ENCODE data around the gene PARP4. TPM values are rescaled to one million over a fixed set of nuclear protein-coding genes. Genes with fewer than 3 reads are reported as not detected.
"Not testable (repeated sequence)": the region's sequence is repeated elsewhere in the genome, so short reads cannot be mapped to it uniquely, and the experiment has no call there.

Gene PARP4
- total RNA-seq, 4 donors from 2014 or later, result 17.0 to 31.6 (median 27.8) TPM

DNA sequence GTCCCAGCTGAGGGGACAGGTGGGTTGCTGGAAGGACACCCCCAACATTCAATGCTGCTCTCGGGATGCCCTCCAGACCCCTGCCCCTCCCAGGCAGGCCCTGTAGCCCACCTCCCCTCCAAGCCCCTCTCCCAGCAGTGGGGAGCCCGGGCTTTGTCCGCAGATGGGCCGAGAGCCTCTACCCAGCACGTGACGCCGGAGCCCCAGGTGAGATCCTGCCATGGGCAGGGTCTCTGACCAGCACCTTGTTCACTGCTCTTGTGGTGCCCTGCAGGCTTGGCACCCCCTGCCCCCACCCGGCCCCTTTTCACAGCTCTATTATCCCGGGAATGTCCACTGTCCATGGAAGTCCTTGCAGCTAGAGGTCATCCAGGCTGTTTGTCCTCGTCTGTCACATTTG lies 126.7 kb downstream of the PARP4 start:
- H3K4me3 ChIP-seq (ENCODE audit: low read depth, poor library complexity, severe bottlenecking), result no peak overlapping the region
- 88 to 91% methylated on average over 10 of the region's 10 CpGs for WGBS, 2 donors
- DNase-seq (ENCODE audit: low spot score in 2 of 2), result no peak
- TF ChIP-seq, protein P1, sequence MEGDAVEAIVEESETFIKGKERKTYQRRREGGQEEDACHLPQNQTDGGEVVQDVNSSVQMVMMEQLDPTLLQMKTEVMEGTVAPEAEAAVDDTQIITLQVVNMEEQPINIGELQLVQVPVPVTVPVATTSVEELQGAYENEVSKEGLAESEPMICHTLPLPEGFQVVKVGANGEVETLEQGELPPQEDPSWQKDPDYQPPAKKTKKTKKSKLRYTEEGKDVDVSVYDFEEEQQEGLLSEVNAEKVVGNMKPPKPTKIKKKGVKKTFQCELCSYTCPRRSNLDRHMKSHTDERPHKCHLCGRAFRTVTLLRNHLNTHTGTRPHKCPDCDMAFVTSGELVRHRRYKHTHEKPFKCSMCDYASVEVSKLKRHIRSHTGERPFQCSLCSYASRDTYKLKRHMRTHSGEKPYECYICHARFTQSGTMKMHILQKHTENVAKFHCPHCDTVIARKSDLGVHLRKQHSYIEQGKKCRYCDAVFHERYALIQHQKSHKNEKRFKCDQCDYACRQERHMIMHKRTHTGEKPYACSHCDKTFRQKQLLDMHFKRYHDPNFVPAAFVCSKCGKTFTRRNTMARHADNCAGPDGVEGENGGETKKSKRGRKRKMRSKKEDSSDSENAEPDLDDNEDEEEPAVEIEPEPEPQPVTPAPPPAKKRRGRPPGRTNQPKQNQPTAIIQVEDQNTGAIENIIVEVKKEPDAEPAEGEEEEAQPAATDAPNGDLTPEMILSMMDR (IDR thresholded peaks at IDR 0.05), result no peak
- no peak for TF ChIP-seq POLR2A (IDR thresholded peaks at IDR 0.05)
- intact Hi-C loops (cut with DNase I; ENCODE audit: low total_unique reads), result loop anchor here (5.0 kb wide), 1 partner anchor 1424 kb away; no protein-coding TSS in a partner anchor

- not testable (repeated sequence) for DNase-seq (ENCODE audit: low spot score in 2 of 2); H3K4me3 ChIP-seq (ENCODE audit: low read depth, poor library complexity, severe bottlenecking)
- intact Hi-C loops (cut with DNase I; ENCODE audit: low total_unique reads), result loop anchor here (5.0 kb wide), 1 partner anchor 1423 kb away; no protein-coding TSS in a partner anchor
- 87 to 95% methylated on average over 15 of the region's 15 CpGs for WGBS, 2 donors
Measured at GRCh38 chr13:24384946-24385345, 127.6 kb downstream of the PARP4 start.

- intact Hi-C loops (cut with DNase I; ENCODE audit: low total_unique reads); H3K4me3 ChIP-seq (ENCODE audit: low read depth, poor library complexity, severe bottlenecking); DNase-seq (ENCODE audit: low spot score in 2 of 2): not testable (repeated sequence)
- 92 to 96% methylated on average over 17 of the region's 17 CpGs for WGBS, 2 donors
Measured at GRCh38 chr13:24384091-24384490, 128.5 kb downstream of the PARP4 start.

DNA sequence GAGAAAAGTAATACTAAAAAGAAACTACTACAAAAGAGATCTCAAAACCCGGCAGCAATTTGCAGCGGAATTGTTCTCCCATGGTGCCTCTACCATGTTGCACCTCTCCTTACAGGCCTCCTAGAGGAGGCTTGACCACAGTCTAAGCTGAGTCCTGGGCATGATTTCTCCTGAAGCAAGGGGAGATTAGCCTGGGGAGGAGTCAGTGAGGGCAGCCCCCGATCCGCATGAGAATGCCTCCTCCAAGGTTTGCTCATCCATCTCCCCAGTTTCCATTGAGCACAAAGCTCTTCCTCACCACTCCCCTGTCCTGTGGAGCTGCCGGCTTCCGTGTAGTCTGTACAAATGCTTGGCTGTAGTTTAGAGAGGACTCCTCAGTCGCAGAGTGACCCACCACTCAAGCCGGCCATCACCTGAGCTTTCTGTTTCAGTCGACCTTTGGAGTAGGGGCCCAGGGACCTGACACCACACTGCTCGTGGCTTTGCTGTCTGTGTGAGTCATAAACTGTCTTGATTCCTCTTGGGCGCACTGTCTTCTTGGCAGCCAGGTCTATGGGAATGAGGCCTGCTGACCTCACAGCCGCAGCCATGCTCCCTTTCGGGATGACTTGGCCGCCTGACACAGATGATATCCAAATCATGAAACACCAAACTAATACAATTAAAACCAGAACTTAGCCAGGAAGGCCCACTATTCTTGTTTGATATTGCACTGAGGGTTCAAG lies 130.9 kb downstream of the PARP4 start:
- H3K4me3 ChIP-seq (ENCODE audit: low read depth, poor library complexity, severe bottlenecking), result no peak overlapping the region
- no peak for DNase-seq (ENCODE audit: low spot score in 2 of 2)
- intact Hi-C loops (cut with DNase I; ENCODE audit: low total_unique reads), result no loop called here
- WGBS, 2 donors, result 75 to 79% methylated on average over 14 of the region's 14 CpGs
- TF ChIP-seq POLR2A (IDR thresholded peaks at IDR 0.05), result no peak
- TF ChIP-seq, protein P1 (IDR thresholded peaks at IDR 0.05), result no peak

- intact Hi-C loops (cut with DNase I; ENCODE audit: low total_unique reads); H3K4me3 ChIP-seq (ENCODE audit: low read depth, poor library complexity, severe bottlenecking); DNase-seq (ENCODE audit: low spot score in 2 of 2): not testable (repeated sequence)
Measured at GRCh38 chr13:24380881-24381280, 131.7 kb downstream of the PARP4 start.

GRCh38 chr13:24380227-24380626 lies 132.4 kb downstream of the PARP4 start:
- intact Hi-C loops (cut with DNase I; ENCODE audit: low total_unique reads); DNase-seq (ENCODE audit: low spot score in 2 of 2); H3K4me3 ChIP-seq (ENCODE audit: low read depth, poor library complexity, severe bottlenecking): not testable (repeated sequence)
- 64 to 75% methylated on average over 3 of the region's 3 CpGs for WGBS, 2 donors

DNA sequence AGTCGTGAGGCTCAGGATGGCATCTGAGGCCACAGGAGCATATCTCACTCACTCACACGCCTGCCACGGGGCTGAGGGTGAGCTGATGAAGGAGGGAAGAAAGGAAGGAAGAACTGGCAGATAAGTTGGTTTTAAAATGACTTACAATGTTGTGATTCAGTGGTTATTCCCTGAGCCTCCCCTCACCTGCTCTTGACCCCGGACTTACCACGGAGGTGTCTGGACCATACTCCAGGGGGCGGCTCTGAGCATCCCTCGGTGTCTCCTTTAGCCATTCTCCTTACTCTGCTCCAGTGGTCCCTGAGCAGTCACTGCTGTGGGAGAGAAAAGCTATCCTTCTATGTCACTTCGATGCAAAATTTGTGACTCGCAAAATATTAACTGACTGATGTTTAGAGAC lies 141.3 kb downstream of the PARP4 start:
- intact Hi-C loops (cut with DNase I; ENCODE audit: low total_unique reads), result loop anchor here (10.0 kb wide), 1 partner anchor 1734 kb away; no protein-coding TSS in a partner anchor

More for the DNA sequence above, 141.3 kb downstream of the PARP4 start:
- not testable (repeated sequence) for H3K4me3 ChIP-seq (ENCODE audit: low read depth, poor library complexity, severe bottlenecking)
- 84 to 87% methylated on average over 9 of the region's 9 CpGs for WGBS, 2 donors
- DNase-seq (ENCODE audit: low spot score in 2 of 2), result peak in 1 of 2 donors; percentile 46

Other genes with a start within 250 kb of the PARP4 start
- under 1 TPM in 1 of 4 donors, not detected in 3; 0.53 TPM for gene C1QTNF9, start 203.2 kb downstream of the PARP4 start, total RNA-seq
- gene ATP12A, start 167.6 kb upstream of the PARP4 start, total RNA-seq, result 10 to 100 TPM in 1 of 4 donors, 1 to 10 TPM in 2, under 1 TPM in 1; 0.27 to 40.0 (median 5.3) TPM